Motor neuron (in vitro differentiated cells): ENCODE measurements around the gene FCGR2B. TPM values are rescaled to one million over a fixed set of nuclear protein-coding genes. Genes with fewer than 3 reads are reported as not detected.
"Not testable (repeated sequence)": the region's sequence is repeated elsewhere in the genome, so short reads cannot be mapped to it uniquely, and the experiment has no call there.

Experiments
- ATAC-seq, 8 experiments: fragments of 200-7000 bp; cut with Tn5 transposase; replicated peaks in 6 of 8; 2 replicates each; pipeline ENCODE4 v1.8.0; 2021; ENCODE audit warnings: mild to moderate bottlenecking in 8 of 8, moderate library complexity in 8 of 8
- H3K27ac ChIP-seq, 2 donors: fragments of 250-450 bp; sonication (Bioruptor Pico); 2 replicates each; pipeline ENCODE4 v1.9.0; 2021; ENCODE audit warnings: antibody characterized with exemption in 2 of 2, mild to moderate bottlenecking in 2 of 2, moderate library complexity in 1 of 2
- H3K4me1 ChIP-seq, 2 donors: fragments of 250-450 bp; sonication (Bioruptor Pico); replicated peaks in 1 of 2; 2 replicates each; pipeline ENCODE4 v1.6.1; 2021; ENCODE audit warnings: antibody characterized with exemption in 2 of 2, mild to moderate bottlenecking in 2 of 2, moderate library complexity in 1 of 2
- H3K4me3 ChIP-seq, 5 donors: fragments of 250-450 bp; sonication (Bioruptor Pico); 2 replicates each; pipeline ENCODE4 v1.9.0; 2021; ENCODE audit warnings: antibody characterized with exemption in 5 of 5, mild to moderate bottlenecking in 5 of 5, moderate library complexity in 4 of 5
- WGBS, 10 experiments: fragments of 450-650 bp; shearing (Covaris generic); methylation state at CpG; one replicate each; pipeline ENCODE4 v1.0.0; 2022; 5-methylcytosine and 5-hydroxymethylcytosine counted together
- in situ Hi-C, 9 experiments: fragments of 400-800 bp; cut with MboI; loops; one replicate each; pipeline ENCODE4 v1.15.0; 2021; ENCODE audit warnings: low sequenced_read_pairs in 9 of 9, low pct_unique_long_range_greater_than_20kb in 2 of 9; ENCODE audit not compliant: unreplicated experiment in 9 of 9
- total RNA-seq, 8 experiments: library from RNA; unstranded; fragments of 300-600 nt; gene quantifications; 2 replicates each; pipeline versions ENCODE4 v1.2.3 to v1.2.4, GENCODE V29; 2022

The FCGR2B gene
- 1 to 10 TPM in 1 of 8 experiments, under 1 TPM in 5, not detected in 2; 0.18 to 1.8 (median 0.44) TPM for total RNA-seq

DNA sequence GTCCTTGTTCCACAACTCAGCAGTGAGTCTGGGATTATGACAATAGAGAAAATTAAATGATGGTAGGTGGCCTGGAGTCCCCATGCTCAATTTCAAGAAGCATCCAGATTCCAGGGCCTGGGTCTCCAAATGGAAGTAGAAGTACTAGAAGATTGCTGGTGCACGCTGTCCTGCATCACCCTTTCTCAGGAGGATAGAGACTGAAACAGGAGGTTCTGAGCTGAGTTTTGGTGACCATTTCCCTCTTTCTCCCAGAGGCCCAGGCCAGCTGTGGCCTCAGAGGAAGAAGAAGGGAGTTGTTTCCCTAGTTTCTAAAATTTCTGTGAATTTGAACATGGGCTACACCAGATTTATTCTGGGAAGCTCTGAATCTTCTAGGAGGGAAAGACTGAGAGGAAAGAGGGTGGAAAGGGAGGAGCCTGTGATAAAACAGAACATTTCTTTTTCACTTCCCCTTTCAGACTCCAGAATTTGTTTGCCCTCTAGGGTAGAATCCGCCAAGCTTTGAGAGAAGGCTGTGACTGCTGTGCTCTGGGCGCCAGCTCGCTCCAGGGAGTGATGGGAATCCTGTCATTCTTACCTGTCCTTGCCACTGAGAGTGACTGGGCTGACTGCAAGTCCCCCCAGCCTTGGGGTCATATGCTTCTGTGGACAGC is at the start of gene FCGR2B:
Gene FCGR2B, plus strand, starts transcription at position 460 of the 656 bp plus-strand sequence. Its CDS starts 99 bp downstream, at position 559.
- no CpG with 5 or more reads among the region's 4 CpGs for WGBS, 10 experiments
- H3K4me1 ChIP-seq, H3K4me3 ChIP-seq, in situ Hi-C loops, ATAC-seq, H3K27ac ChIP-seq: not testable (repeated sequence)

DNA sequence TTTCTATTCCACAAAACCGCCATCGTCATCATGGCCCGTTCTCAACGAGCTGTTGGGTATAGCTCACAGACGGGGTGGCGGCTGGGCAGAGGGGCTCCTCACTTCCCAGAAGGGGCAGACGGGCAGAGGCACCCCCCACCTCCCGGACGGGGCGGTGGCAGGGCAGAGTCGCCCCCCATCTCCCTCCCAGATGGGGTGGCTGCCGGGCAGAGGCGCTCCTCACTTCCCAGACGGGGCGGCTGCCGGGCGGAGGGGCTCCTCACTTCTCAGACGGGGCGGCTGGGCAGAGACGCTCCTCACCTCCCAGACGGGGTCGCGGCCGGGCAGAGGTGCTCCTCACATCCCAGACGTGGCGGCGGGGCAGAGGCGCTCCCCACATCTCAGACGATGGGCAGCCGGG is 46.5 kb upstream of the FCGR2B start:
- H3K27ac ChIP-seq, ATAC-seq, H3K4me3 ChIP-seq, H3K4me1 ChIP-seq: not testable (repeated sequence)
- WGBS, 10 experiments: 83 to 100% (median 100%) methylated on average over 1 to 6 of the region's 30 CpGs; no CpG with 5 or more reads in 6 of the 10 experiments
- in situ Hi-C loops: loop anchor here in 1 of 9 experiments (25.0 kb wide), 1 partner anchor 104 kb away; the partner anchor contains the start of genes FCGR2A and HSPA6

GRCh38 chr1:161618517-161618916 is 44.4 kb upstream of the FCGR2B start:
- not testable (repeated sequence) for H3K4me1 ChIP-seq, ATAC-seq, H3K27ac ChIP-seq, H3K4me3 ChIP-seq
- 86 to 100% (median 92%) methylated on average over 1 to 2 of the region's 4 CpGs; no CpG with 5 or more reads in 5 of the 10 experiments for WGBS, 10 experiments
- in situ Hi-C loops: loop anchor here in 1 of 9 experiments (25.0 kb wide), 1 partner anchor 106 kb away; the partner anchor contains the start of genes FCGR2A and HSPA6

DNA sequence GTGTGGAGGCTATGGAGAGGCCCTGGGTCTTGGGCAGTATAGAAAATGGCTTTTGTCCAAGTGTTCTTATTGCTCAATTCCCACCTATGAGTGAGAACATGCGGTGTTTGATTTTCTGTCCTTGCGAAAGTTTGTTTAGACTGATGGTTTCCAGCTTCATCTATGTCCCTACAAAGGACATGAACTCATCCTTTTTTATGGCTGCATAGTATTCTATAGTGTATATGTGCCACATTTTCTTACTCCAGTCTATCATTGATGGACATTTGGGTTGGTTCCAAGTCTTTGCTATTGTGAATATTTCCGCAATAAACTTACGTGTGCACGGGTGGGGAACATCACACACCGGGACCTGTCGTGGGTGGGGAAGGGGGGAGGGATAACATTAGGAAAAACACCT is 42.5 kb upstream of the FCGR2B start:
- in situ Hi-C loops: loop anchor here in 1 of 9 experiments (25.0 kb wide), 1 partner anchor 108 kb away; the partner anchor contains the start of genes FCGR2A and HSPA6
- not testable (repeated sequence) for ATAC-seq, H3K4me3 ChIP-seq

GRCh38 chr1:161621181-161622000 is 41.6 kb upstream of the FCGR2B start:
- in situ Hi-C loops: loop anchor here in 1 of 9 experiments (25.0 kb wide), 1 partner anchor 109 kb away; the partner anchor contains the start of genes FCGR2A and HSPA6
- H3K4me3 ChIP-seq: peak overlapping the region; percentile 5 to 61 (median 29)
- not testable (repeated sequence) for H3K4me1 ChIP-seq, H3K27ac ChIP-seq
- WGBS, 10 experiments: 0 to 20% (median 3%) methylated on average over 1 to 31 of the region's 41 CpGs; no CpG with 5 or more reads in 1 of the 10 experiments
- peak; percentile 61 to 95 (median 86) for ATAC-seq

More for the DNA sequence above, 42.5 kb upstream of the FCGR2B start:
- WGBS, 10 experiments: 84 to 100% (median 100%) methylated on average over 1 to 7 of the region's 7 CpGs; no CpG with 5 or more reads in 3 of the 10 experiments
- not testable (repeated sequence) for H3K27ac ChIP-seq, H3K4me1 ChIP-seq

- not testable (repeated sequence) for H3K4me3 ChIP-seq, H3K4me1 ChIP-seq, ATAC-seq, H3K27ac ChIP-seq
- in situ Hi-C loops: loop anchor here in 1 of 9 experiments (25.0 kb wide), 1 partner anchor 110 kb away; the partner anchor contains the start of genes FCGR2A and HSPA6
- 40 to 85% (median 80%) methylated on average over 1 to 6 of the region's 8 CpGs; no CpG with 5 or more reads in 5 of the 10 experiments for WGBS, 10 experiments
Measured at GRCh38 chr1:161622054-161622453, 40.9 kb upstream of the FCGR2B start.

- 0 to 100% (median 100%) methylated on average over 1 to 4 of the region's 6 CpGs; no CpG with 5 or more reads in 3 of the 10 experiments for WGBS, 10 experiments
- H3K4me1 ChIP-seq, H3K27ac ChIP-seq, ATAC-seq, H3K4me3 ChIP-seq: not testable (repeated sequence)
- in situ Hi-C loops: loop anchor here in 1 of 9 experiments (25.0 kb wide), 1 partner anchor 111 kb away; the partner anchor contains the start of genes FCGR2A and HSPA6
Measured at GRCh38 chr1:161623401-161624051, 39.4 kb upstream of the FCGR2B start.

- ATAC-seq, H3K4me3 ChIP-seq, H3K4me1 ChIP-seq, H3K27ac ChIP-seq: not testable (repeated sequence)
- WGBS, 10 experiments: 80% methylated on average over 1 of the region's 1 CpG; no CpG with 5 or more reads in 9 of the 10 experiments
- in situ Hi-C loops: loop anchor here in 3 of 9 experiments (25.0 kb wide), 2 partner anchors 112 to 113 kb away; partner anchors contain the start of genes DUSP12 (in 2 of the 3), FCGR2A (in 1 of the 3) and HSPA6 (in 1 of the 3)
Measured at GRCh38 chr1:161624605-161625004, 38.3 kb upstream of the FCGR2B start.

DNA sequence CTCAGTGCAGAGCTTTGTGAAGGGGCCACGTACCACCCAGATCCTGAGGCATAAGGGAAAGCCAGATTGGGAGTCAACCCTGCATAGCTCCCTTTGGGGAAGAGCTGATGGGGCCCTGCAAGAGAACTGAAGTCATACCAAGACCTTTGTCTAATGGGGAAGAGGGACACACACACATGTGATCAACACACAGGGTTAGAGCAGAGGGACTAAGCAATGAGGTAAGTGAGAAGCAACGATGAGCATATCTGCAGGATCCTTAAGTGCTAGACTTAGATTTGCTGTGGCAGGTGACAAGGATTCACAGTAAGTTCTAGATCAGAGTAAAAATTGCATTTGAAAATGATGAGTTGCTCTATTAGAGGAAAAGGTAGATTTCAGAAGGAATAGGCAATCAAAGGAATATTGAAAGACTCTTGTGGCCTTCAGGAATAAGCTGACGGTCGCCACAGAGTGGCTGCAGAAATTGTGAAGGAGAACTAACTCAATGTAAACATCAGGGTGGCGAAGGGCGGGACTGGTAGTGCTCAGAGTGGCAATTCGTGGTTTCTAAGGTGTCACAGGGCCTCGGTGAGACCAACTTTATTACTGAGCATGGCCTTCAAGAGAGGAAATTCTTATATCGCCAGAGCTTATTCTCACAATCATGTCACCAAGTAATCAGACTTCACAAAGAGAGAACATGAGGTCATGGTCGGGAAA is 36.3 kb upstream of the FCGR2B start:
- not testable (repeated sequence) for H3K4me3 ChIP-seq, H3K27ac ChIP-seq, H3K4me1 ChIP-seq, ATAC-seq
- in situ Hi-C loops: loop anchor here in 2 of 9 experiments (25.0 kb wide), 1 partner anchor 111 kb away; the partner anchor contains the start of gene DUSP12 (in 2 of the 2)
- 44 to 100% (median 75%) methylated on average over 2 to 8 of the region's 10 CpGs; no CpG with 5 or more reads in 1 of the 10 experiments for WGBS, 10 experiments

GRCh38 chr1:161630128-161630742 is 32.7 kb upstream of the FCGR2B start:
- not testable (repeated sequence) for H3K4me1 ChIP-seq, ATAC-seq, H3K27ac ChIP-seq, H3K4me3 ChIP-seq
- in situ Hi-C loops: loop anchor here in 2 of 9 experiments (25.0 kb wide), 1 partner anchor 107 kb away; the partner anchor contains the start of gene DUSP12 (in 2 of the 2)
- no CpG with 5 or more reads among the region's 2 CpGs for WGBS, 10 experiments

- H3K4me3 ChIP-seq: no peak within 1 kb of the TSS
- in situ Hi-C loops: loop anchor here in 2 of 9 experiments (25.0 kb wide), 1 partner anchor 106 kb away; the partner anchor contains the start of gene DUSP12 (in 2 of the 2)
- no peaks in the 10 kb centered on the region for H3K4me1 ChIP-seq
- ATAC-seq: no peak
- no peak within 1 kb of the TSS for H3K27ac ChIP-seq
- 60 to 83% (median 73%) methylated on average over 1 to 3 of the region's 4 CpGs; no CpG with 5 or more reads in 7 of the 10 experiments for WGBS, 10 experiments
Measured at GRCh38 chr1:161631076-161631475, 31.9 kb upstream of the FCGR2B start, which contains the start of gene FCGR3B. Gene FCGR3B, minus strand, starts transcription at chr1:161631176. Its CDS starts 82 bp downstream, at chr1:161631094.
